IPS-20b (cell line): ENCODE results near the gene C5AR1.
A peak's percentile ranks its signal among the peaks of the same experiment; 100 is the strongest.
"Not testable (repeated sequence)": the region's sequence is repeated elsewhere in the genome, so short reads cannot be mapped to it uniquely, and the experiment has no call there.

Source experiments
- H3K27ac ChIP-seq: one replicate; pipeline ENCODE4 v1.5.1; 2013; ENCODE audit warnings: low read length
- H3K27me3 ChIP-seq: 2 replicates; pipeline ENCODE4 v1.6.1; 2013; ENCODE audit warnings: mild to moderate bottlenecking, low read length, inconsistent platforms; ENCODE audit not compliant: insufficient read depth
- H3K36me3 ChIP-seq: 2 replicates; pipeline ENCODE4 v1.6.1; 2013; ENCODE audit warnings: low read depth, mild to moderate bottlenecking, inconsistent platforms, low read length, moderate library complexity; ENCODE audit not compliant: insufficient read depth
- H3K4me1 ChIP-seq: 2 replicates; pipeline ENCODE4 v1.6.1; 2013; ENCODE audit warnings: mild to moderate bottlenecking, control low read depth, inconsistent platforms, low read length, moderate library complexity; ENCODE audit not compliant: insufficient read depth
- H3K4me3 ChIP-seq: 2 replicates; pipeline ENCODE4 v1.5.1; 2013; ENCODE audit warnings: mild to moderate bottlenecking, low read length, inconsistent platforms
- H3K9ac ChIP-seq: 2 replicates; pipeline ENCODE4 v1.6.1; 2013; ENCODE audit warnings: low read depth, mild to moderate bottlenecking, inconsistent platforms, low read length, moderate library complexity
- H3K9me3 ChIP-seq: 2 replicates; pipeline ENCODE4 v1.6.1; 2013; ENCODE audit warnings: mild to moderate bottlenecking, low read depth, low read length, inconsistent platforms; ENCODE audit not compliant: insufficient read depth

C5AR1 gene

DNA sequence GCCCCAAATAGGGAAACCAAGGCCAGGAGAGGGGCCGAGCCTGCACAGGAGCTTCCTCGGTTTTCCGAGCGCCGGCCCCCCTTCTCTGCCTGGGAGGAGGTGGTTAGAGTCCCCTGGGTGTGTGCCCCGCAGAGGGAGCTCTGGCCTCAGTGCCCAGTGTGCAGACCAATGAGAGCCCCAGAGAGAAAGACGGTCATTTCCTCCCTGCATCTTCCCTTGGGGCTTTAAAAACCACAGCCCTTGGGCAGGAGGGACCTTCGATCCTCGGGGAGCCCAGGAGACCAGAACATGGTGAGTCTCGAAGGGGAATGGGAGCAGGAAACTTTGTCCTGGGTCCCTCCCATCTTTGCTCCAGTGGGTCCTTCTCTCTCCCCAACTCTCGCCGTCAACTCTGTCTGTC is at the start of gene C5AR1:
Gene C5AR1, plus strand, starts transcription at position 254 of the 400 bp plus-strand sequence. Its CDS starts 35 bp downstream, at position 289.
- no peak within 1 kb of the TSS for H3K27ac ChIP-seq
- H3K9me3 ChIP-seq = no peaks in the 10 kb centered on the region
- no peaks in the 10 kb centered on the region for H3K4me1 ChIP-seq
- H3K27me3 ChIP-seq = no peaks in the 10 kb centered on the region; the same call in 1 of the 2 replicates
- H3K9ac ChIP-seq = no peak within 1 kb of the TSS
- H3K36me3 ChIP-seq = no peaks in the 10 kb centered on the region
- H3K4me3 ChIP-seq = no peak within 1 kb of the TSS

DNA sequence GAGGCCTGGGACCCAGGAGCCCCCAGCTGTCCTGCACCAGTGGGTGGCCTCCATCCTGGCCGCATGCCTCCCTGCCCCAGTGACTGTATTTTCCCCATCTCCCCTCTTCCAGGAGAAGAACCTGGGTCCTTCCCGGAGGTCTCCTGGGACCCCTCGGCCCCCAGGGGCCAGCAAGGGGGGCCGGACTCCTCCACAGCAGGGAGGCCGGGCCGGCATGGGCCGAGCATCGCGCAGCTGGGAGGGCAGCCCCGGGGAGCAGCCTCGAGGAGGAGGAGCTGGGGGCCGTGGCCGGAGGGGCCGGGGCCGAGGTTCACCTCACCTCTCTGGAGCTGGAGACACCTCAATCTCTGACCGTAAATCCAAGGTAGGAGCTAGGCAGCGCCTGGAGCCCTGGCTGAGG is 49.2 kb upstream of the C5AR1 start:
- H3K4me1 ChIP-seq = peaks cover 10% of the 10 kb centered on the region
- H3K27me3 ChIP-seq = no peaks in the 10 kb centered on the region
- H3K4me3 ChIP-seq = no peak overlapping the region
- no peak overlapping the region for H3K27ac ChIP-seq
- peaks cover 54% of the 10 kb centered on the region for H3K36me3 ChIP-seq
- H3K9ac ChIP-seq = no peak overlapping the region
- no peaks in the 10 kb centered on the region for H3K9me3 ChIP-seq

DNA sequence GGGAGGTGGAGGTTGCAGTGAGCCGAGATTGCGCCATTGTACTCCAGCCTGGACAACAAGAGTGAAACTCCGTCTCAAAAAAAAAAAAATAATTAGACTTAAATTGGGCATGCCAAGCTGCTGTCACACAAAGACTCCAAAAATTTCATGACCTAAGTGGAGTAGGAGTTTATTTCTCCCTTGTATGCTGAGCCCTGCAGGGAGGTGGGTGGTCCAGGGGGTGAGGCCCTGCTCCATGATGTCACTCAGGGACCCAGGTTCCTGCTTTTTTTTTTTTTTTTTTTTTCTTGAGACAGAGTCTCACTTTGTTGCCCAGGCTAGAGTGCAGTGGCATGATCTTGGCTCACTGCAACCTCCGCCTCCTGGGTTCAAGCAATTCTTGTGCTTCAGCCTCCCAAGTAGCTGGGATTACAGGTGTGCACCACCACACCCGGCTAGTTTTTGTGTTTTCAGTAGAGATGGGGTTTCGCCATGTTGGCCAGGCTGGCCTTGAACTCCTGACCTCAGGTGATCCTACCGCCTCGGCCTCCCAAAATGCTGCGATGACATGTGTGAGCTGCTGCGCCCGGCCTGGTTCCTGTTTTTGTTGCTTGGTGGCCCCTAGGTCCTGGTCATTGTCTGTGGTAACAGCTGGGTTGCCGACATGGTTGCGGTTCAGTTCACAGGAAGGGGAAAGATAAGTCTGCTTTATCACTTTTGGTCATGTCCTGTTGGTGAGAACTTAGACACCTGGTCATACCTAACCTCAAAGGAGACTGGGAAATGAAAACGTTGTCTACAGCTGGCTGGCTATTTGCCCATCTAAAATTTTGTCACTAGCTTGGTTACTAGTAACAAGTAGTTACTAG is 47.5 kb upstream of the C5AR1 start:
- not testable (repeated sequence) for H3K27ac ChIP-seq, H3K4me1 ChIP-seq, H3K9me3 ChIP-seq, H3K4me3 ChIP-seq, H3K9ac ChIP-seq, H3K27me3 ChIP-seq
- H3K36me3 ChIP-seq = peaks cover 64% of the 10 kb centered on the region

DNA sequence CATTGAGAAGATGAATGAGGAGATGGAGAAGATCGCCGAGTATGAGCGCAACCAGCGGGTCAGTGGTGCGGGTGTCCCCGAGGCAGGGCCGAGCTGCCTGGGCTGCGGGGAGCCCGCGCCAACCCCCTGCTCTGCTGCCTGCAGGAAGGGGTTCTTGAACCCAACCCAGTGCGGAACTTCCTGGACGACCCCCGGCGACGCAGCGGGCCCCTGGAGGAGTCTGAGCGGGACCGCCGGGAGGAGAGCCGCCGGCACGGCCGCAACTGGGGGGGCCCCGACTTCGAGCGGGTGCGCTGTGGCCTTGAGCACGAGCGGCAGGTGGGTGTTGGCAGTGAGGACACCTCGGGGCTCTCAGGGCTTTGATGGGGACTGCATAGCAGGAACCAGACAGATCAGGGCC is 45.0 kb upstream of the C5AR1 start:
- Histone ChIP-seq H3K27me3 (no peaks in the 10 kb centered on the region), H3K9me3 (no peaks in the 10 kb centered on the region), H3K9ac (no peak overlapping the region), H3K4me1 (no peaks in the 10 kb centered on the region), H3K36me3 (peaks cover 58% of the 10 kb centered on the region), H3K27ac (no peak overlapping the region), H3K4me3 (no peak overlapping the region)

DNA sequence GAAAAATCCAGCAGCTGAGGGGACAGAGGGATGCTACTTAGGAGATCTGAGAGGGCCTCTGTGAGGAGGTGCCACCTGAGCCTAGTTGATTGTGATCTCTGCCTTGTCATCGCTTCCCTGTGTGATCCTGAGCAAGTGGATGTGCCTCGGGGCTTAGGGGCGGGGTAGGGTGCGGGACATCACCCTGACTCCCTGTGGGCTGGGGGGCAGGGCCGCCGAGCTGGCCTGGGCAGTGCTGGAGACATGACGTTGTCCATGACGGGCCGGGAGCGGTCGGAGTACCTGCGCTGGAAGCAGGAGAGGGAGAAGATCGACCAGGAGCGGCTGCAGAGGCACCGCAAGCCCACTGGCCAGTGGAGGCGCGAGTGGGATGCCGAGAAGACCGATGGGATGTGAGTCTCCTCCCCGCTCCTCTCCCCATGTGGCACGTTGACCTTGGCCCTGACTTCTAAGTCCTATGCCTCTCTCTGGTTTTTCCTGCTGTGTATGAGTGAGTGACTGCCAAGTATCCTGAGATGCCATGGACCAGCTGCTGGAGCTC is 43.2 kb upstream of the C5AR1 start:
- Histone ChIP-seq H3K4me1 (no peaks in the 10 kb centered on the region), H3K36me3 (peaks cover 54% of the 10 kb centered on the region), H3K27ac (no peak overlapping the region), H3K9me3 (no peaks in the 10 kb centered on the region), H3K9ac (no peak overlapping the region), H3K27me3 (no peaks in the 10 kb centered on the region), H3K4me3 (no peak overlapping the region)

DNA sequence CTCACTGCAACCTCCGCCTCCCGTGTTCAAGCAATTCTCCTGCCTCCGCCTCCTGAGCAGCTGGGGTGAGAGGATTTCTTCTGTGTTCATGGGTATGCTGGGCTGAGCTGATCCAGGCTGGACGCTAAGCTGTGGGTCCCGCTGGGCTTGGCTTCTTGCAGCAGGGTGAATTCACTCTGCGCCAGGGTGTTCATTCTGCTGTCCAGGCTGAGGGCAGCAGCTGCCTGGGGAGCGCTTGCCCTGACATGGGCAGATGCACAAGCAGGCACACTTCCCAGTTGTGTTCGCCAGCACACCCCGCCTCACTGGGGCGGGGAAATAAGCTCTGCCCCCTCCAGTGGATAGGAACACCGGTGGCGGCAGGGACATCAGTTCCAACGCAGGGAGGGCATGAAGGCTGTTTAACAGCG is 42.3 kb upstream of the C5AR1 start:
- Histone ChIP-seq H3K27me3 (no peaks in the 10 kb centered on the region), H3K9ac (no peak overlapping the region), H3K27ac (no peak overlapping the region), H3K9me3 (no peaks in the 10 kb centered on the region), H3K4me1 (no peaks in the 10 kb centered on the region), H3K4me3 (no peak overlapping the region), H3K36me3 (peaks cover 52% of the 10 kb centered on the region)

DNA sequence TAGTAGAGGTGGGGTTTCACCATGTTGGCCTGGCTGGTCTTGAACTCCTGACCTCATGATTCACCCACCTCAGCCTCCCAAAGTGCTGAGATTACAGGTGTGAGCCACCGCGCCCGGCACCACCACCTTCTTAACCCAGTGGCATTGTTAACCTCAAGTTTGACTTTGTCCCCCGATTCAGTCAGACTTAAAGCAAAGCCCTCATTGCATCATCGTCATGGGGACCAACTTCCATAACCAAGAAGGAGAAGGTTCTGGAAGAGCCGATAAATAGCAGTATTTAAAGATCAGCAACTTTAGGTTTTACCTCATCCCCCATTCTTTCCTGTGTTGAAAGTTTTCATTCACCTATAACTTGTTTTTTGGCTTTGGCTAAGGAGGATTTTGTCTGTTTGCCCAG is 41.6 kb upstream of the C5AR1 start:
- H3K4me1 ChIP-seq = no peaks in the 10 kb centered on the region
- no peak overlapping the region for H3K27ac ChIP-seq
- no peaks in the 10 kb centered on the region for H3K9me3 ChIP-seq
- no peaks in the 10 kb centered on the region for H3K27me3 ChIP-seq
- no peak overlapping the region for H3K4me3 ChIP-seq
- peaks cover 48% of the 10 kb centered on the region for H3K36me3 ChIP-seq
- no peak overlapping the region for H3K9ac ChIP-seq

DNA sequence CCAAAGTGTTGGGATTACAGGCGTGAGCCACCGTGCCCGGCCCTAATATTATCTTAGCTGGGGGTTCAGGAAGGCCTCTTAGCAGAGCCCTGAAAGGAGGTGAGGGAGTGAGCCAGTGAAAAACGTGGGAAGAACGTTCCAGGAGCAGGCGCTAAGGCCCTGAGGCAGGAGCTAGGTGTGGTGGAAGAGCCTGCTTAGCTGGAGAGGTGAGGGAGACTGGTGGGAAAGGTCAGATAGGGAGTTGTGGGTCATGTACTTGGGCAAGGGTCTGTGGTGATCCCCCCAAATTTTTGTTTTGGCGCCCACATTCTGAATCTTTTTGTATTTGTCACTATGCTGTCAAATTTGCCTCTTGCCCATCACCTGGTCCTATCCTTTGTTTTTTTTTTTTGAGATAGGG is 40.1 kb upstream of the C5AR1 start:
- Histone ChIP-seq H3K9ac (no peak overlapping the region), H3K27me3 (no peaks in the 10 kb centered on the region), H3K4me3 (no peak overlapping the region), H3K4me1 (no peaks in the 10 kb centered on the region), H3K27ac (no peak overlapping the region), H3K9me3 (no peaks in the 10 kb centered on the region), H3K36me3 (peaks cover 41% of the 10 kb centered on the region)

DNA sequence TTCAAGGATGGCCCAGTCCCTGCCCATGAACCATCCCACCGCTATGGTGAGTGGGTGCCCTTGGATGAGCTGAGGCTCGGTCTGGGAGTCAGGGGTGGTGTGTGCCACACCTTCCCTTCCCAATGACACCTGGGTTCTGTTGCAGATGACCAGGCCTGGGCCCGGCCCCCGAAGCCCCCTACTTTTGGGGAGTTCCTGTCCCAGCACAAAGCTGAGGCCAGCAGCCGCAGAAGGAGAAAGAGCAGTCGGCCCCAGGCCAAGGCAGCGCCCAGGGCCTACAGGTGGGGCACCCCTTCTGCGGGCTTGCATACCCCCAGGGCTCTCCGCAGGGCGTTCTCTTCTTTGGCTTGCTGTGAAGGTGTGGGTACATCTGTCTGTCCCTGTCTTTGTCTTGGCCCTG is 39.3 kb upstream of the C5AR1 start:
- Histone ChIP-seq H3K4me3 (no peak overlapping the region), H3K27ac (no peak overlapping the region), H3K36me3 (peaks cover 33% of the 10 kb centered on the region), H3K9me3 (no peaks in the 10 kb centered on the region), H3K9ac (no peak overlapping the region), H3K27me3 (peaks cover 5% of the 10 kb centered on the region), H3K4me1 (peaks cover 1% of the 10 kb centered on the region; the same call in 1 of the 2 replicates)

DNA sequence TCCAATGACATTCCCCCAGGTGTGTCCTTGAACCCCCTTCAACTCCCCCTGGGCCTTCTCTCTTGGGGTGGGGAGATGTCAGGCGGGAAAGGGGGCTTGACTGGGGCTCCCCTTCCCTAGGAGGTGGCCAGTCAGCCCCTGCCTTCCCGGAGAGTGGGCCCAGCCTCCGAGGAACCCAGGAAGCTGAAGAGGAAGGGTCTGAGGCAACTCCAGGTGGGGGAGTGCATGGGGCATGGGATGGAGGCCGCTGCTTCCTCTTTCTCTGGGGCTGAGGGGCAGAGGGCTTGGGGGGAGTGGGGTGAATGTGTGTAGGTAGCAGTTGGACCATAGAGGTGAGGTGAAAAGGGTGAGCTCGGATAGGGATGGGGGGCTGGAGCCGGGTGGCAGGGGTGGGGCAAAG is 37.7 kb upstream of the C5AR1 start:
- no peak overlapping the region for H3K27ac ChIP-seq
- H3K4me1 ChIP-seq = peaks cover 6% of the 10 kb centered on the region; the same call in 1 of the 2 replicates
- peaks cover 15% of the 10 kb centered on the region for H3K27me3 ChIP-seq
- H3K4me3 ChIP-seq = peak overlapping the region; percentile 88; the same call in 1 of the 2 replicates
- H3K36me3 ChIP-seq = peaks cover 22% of the 10 kb centered on the region
- H3K9ac ChIP-seq = peak overlapping the region; percentile 93; the same call in 1 of the 2 replicates
- no peaks in the 10 kb centered on the region for H3K9me3 ChIP-seq

DNA sequence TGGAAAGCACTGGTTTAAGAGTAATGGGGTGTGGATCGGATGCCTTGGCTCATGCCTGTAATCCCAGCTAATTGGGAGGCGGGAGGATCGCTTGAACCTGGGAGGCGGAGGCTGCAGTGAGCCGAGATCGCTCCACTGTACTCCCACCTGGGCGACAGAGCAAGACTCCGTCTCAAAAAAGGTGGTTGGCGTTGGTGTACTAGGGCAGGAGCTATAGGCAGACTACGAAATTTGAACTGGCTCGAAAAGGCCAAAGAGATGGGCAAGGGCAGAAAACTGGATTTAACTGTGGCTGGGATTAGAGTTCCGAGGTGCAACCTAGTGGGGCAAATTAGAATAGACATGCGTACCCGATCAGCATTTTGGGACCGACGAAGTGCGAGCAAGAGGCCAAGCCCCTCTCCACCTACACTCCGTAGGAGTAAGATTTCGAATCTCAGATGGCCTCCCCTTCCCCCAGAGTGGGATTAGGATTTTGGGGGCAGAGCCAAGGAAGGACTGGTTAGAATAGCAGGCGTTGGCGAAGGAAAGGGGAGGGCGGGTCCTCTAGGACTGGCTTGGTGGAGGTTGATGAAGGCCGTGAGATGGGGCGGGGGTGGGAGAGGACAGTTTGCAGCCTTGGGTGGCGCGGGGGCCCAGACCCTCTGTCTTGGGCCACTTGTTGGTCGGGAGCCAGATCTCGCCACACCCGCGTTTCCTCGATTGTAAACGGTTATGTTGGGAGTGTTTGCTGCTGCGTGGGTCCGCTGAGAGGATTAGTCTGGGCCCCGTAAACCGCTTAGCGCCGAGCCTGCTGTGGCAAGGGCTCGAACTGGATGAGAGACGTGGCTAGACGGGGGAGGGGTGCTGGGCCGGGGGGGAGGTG is 37.0 kb upstream of the C5AR1 start:
- peaks cover 18% of the 10 kb centered on the region for H3K36me3 ChIP-seq
- peaks cover 6% of the 10 kb centered on the region; the same call in 1 of the 2 replicates for H3K4me1 ChIP-seq
- peak overlapping the region; percentile 93; the same call in 1 of the 2 replicates for H3K9ac ChIP-seq
- no peak overlapping the region for H3K27ac ChIP-seq
- H3K9me3 ChIP-seq = no peaks in the 10 kb centered on the region
- H3K4me3 ChIP-seq = peak overlapping the region; percentile 88
- H3K27me3 ChIP-seq = peaks cover 15% of the 10 kb centered on the region
